Hepatocyte (in vitro differentiated cells): ENCODE results near the gene LDLR.

Experiments used
- CTCF ChIP-seq: fragments of 200-600 bp; sonication (generic); IDR thresholded peaks from 2 replicates; pipeline ENCODE4 v1.5.1; 2016; ENCODE audit warnings: antibody characterized with exemption, mild to moderate bottlenecking; ENCODE audit not compliant: poor library complexity
- EZH2 ChIP-seq: fragments of 200-600 bp; sonication (generic); IDR thresholded peaks from 2 replicates; pipeline ENCODE4 v1.6.1; 2016; ENCODE audit warnings: antibody characterized with exemption, mild to moderate bottlenecking, borderline replicate concordance
- EZH2phosphoT487 ChIP-seq: fragments of 200-600 bp; sonication (generic); IDR thresholded peaks from one replicate; pipeline ENCODE4 v1.6.1; 2018; ENCODE audit warnings: antibody characterized with exemption, mild to moderate bottlenecking, low read depth, moderate library complexity; ENCODE audit not compliant: unreplicated experiment, severe bottlenecking

- no peak for TF ChIP-seq CTCF
- no peak for TF ChIP-seq EZH2
- TF ChIP-seq EZH2phosphoT487 = no peak
These were observed 33.9 kb downstream of the LDLR start for GRCh38 chr19:11123114-11123513.
